GM19324 (cell line): ENCODE measurements around the gene NOL12.
"Not testable (repeated sequence)": the region's sequence is repeated elsewhere in the genome, so short reads cannot be mapped to it uniquely, and the experiment has no call there.

ENCODE experiments used
- ATAC-seq: cut with Tn5 transposase; IDR thresholded peaks from one replicate; pipeline ENCODE4 v1.9.1; 2021; ENCODE audit warnings: mild to moderate bottlenecking, moderate library complexity; ENCODE audit not compliant: unreplicated experiment, low FRiP score

NOL12 gene

GRCh38 chr22:37686002-37686982 lies at the start of gene NOL12:
Gene NOL12, plus strand, starts transcription at chr22:37686343. Its CDS starts 50 bp downstream, at chr22:37686393.
- ATAC-seq: peak; percentile 84

DNA sequence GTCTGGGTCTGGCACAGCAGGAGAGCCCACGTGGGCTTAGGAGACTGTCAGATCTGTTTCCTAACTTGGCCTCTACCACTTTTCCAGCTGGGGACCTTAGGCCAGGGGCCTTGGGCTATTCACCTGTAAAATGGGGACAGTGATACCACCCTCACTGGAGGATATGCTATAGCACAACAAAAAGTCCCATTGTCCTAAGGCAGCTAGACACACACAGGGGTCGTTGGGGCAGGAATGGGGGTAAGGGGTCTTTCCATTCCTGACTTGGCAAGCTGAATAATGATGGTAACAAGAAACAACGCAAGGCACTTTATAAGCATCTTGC lies 49.2 kb upstream of the NOL12 start:
- ATAC-seq: no peak

GRCh38 chr22:37638391-37639069 lies 47.6 kb upstream of the NOL12 start:
- ATAC-seq: no peak

DNA sequence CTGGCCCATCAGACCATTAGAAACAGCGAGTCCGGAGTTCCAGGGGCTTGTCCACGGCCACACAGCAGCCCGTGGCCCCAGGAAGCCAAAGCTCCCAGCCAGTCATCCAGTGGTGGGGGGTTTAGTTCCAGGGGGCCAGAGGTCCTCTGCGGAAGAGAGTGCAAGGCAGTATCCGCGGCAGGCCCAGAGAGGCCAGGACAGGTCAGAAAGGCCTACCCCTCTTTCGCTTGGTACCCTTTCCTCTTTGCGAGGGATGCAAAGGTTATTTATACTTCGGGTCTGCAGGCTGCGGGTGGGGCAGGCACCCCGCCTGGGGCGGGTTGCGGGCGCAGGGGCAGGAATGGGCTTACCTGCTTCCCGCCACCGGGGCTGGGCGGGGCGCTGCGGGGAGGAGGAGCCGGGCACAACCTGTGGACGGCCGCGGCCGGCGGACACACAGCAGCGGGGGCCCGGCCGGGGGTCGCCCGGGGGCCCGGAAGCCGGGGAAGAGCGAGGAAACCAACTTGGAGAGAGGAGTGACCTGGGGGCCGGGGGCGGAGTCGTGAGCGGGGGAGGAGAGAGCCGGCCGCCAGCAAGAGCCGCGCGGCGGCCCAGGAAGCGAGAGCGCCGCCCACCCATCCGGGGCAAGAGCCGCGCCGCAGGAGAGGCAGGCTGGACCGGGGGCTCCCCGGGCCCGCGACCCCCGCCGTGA lies 46.9 kb upstream of the NOL12 start, which contains the start of gene SH3BP1:
Gene SH3BP1 (plus strand): TSS at position 600 of the 691 bp plus-strand sequence. CDS start 119 bp downstream, outside the sequence.
- ATAC-seq: no peak

DNA sequence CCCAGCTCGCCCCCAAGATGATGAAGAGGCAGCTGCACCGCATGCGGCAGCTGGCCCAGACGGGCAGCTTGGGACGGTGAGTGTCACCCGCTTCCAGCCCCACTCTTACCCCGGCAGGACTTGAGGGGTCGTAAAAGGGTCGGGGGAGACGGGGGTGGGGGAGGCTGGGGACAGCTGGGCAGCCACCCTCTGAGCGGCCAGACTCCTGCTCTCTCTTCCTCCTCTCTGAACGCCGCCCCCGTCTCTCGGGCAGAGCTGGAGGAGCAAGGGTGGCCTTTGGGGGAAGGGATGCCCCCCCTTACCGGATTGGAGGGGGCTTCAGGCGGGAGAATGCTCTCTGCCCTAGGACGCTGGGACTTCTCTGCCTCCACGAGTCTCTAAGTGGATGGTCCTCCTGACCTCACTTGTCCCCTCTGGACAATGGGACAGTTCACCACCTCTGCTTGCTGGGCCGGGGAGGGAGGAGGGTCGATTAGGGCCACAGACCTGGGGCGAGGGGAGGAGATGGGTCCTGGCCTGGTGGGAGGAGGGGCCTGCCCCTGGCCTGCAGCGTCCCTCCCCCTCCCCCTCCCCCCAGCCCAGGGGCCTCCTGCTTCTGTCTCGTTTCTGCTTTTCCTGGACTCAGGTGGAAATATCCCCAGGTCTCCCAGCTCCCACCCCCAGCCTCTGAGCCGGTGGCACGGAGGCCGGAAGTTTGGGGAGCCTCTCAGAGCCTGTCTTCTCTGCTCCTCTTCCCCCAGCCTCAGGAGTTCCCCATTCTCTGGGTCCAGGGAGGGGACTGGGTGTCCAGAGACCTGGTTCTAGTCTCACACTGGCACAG lies 46.2 kb upstream of the NOL12 start:
- no peak for ATAC-seq

DNA sequence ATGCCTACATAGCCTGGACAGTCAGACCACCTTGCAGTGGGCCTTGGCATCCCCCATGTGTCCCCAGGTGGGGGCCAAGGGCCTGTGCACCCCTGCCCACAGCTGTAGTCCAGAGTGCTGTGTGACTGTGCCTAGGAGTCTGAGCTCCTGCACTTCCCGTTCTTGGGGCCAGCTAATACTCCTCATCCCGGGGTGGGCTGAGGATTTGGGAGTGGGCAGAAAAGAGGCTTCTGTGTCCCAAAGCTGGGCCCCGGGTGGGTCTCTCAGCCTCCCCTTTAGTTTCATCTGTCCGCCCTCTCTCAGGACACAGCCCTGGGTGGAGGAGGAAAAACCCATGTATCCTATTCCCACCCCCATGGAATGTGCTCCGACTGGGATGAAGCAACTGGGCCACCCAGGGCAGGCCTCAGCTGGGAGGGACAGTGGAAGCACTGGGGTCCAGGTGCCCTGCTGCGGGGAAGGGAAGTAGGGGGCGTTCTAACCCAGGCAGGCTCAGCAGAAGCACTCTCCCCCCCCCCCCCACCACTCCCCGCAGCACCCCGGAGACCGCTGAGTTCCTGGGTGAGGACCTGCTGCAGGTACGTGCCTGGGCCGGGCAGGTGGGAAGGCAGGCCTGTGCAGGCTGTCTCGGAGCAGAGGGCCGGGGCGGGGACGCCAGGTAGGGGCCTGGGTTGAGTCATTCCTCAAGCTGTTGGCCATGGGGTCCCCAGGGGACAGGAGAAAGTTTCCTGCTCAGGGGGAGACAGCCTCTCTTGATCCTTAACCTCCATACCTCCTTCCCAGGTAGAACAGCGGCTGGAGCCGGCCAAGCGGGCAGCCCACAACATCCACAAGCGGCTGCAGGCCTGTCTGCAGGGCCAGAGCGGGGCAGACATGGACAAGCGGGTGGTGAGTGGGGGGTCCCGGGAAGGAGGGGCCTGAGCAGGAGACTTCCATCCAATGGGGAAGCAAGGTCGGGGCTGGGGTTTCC lies 45.3 kb upstream of the NOL12 start:
- ATAC-seq: no peak

DNA sequence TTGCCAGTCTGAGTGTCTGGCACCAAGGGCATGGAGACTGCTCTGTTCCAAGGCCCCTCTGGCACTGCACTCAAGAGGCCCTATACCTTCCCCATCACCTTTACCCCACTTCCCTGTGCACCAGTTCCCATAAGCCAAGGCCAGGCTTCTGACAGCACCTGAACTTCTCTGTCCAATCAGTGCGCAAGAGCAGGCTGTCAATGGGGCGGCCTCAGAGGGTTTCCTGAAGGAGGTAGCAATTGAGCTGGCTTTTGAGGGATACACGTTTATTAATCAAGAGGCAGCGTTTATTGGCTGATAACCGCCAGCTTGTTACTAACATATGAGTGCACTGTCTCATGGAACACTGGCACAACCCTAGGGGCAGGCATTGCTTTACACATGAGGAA lies 44.6 kb upstream of the NOL12 start:
- no peak for ATAC-seq

GRCh38 chr22:37643225-37643847 lies 42.8 kb upstream of the NOL12 start:
- peak; percentile 33 for ATAC-seq

DNA sequence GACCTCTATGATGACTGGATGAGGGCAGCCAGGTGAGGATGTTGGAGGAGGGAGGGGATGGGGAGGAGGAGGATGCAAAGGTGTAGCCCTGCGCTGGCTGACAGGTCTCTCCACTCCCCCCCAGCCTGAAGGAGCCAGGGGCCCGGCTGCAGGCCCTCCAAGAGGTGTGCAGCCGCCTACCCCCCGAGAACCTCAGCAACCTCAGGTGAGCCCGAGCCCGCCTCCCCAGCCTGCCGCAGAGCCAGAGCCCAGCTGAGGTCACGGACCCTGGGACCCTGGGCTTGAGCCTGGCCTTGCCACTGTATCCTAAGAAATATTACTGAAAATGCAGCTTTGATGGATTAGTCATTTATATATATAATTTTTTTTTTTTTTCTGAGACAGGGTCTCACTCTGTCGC lies 38.8 kb upstream of the NOL12 start:
- no peak for ATAC-seq

DNA sequence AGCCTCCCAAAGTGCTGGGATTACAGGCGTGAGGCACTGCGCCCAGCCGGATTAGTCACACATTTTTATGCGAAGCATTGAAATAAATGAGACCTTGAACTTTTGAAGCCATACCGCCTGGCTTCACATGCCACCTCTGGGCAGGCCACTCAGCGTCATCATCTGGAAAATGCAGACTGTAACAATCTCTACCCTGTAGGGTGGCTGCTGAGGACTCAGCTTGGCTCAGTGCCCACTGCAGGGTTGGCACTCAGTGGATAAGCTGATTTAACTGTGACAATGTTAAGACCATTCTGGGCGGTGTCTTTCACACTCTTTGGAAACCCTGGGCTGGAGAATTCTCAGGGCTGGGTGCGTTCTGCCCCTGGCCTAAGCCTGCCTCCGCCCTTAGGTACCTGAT lies 38.2 kb upstream of the NOL12 start:
- ATAC-seq: no peak

DNA sequence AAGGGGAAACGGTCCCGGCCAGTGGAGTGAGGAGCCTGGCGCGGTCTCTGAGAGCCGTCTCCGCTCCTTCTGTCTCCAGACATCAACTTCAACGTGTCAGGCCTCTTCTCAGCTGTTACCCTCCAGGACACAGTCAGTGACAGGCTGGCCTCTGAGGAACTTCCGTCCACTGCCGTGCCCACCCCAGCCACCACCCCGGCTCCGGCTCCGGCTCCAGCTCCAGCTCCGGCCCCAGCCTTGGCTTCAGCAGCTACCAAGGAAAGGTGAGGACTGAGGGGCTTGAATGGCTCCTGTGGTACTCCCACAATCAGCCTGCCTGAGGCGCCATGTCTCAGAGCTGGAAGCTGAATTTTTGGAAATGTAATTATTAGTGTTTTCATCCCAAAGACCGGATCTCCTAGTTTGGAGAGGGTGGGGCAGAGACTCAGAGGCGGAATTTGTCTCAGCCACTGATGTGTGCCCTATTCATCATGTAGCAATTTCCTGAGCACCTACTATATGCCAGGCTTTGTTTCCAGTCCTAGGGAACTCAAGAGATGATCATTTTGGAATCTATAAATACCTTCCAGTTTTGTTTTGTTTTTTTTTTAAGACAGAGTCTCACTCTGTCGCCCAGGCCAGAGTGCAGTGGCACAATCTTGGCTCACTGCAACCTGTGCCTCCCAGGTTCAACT lies 35.5 kb upstream of the NOL12 start:
- no peak for ATAC-seq

GRCh38 chr22:37654563-37655251 lies 31.4 kb upstream of the NOL12 start:
- no peak for ATAC-seq

GRCh38 chr22:37655252-37655563 lies 30.9 kb upstream of the NOL12 start:
- no peak for ATAC-seq

- not testable (repeated sequence) for ATAC-seq
Measured at GRCh38 chr22:37656583-37656982, 29.6 kb upstream of the NOL12 start.

DNA sequence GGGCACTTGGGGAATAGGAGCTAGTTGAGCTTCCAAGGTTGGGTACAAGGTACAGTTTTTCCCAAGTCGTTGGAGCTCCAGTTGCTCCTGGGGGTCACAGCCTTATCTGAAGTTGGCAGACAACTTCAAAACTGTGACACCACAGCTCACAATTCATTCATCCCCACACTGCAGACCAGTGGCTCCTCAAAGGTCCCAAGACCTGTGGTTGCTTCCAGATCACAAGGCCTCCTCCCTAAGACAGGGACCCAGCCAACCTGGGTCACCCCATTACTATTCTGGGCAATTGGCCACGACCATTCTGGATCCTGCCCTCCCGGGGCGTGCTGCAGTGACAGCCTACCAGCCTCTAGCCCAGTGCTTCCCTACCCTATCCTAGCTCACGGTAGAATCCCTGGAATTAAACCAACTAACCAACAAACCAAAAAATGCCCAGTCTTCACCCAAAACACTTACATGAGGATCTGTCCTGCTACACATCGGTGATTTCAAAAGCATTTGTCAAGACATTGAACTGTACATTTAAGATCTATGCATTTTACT lies 28.5 kb upstream of the NOL12 start:
- no peak for ATAC-seq

DNA sequence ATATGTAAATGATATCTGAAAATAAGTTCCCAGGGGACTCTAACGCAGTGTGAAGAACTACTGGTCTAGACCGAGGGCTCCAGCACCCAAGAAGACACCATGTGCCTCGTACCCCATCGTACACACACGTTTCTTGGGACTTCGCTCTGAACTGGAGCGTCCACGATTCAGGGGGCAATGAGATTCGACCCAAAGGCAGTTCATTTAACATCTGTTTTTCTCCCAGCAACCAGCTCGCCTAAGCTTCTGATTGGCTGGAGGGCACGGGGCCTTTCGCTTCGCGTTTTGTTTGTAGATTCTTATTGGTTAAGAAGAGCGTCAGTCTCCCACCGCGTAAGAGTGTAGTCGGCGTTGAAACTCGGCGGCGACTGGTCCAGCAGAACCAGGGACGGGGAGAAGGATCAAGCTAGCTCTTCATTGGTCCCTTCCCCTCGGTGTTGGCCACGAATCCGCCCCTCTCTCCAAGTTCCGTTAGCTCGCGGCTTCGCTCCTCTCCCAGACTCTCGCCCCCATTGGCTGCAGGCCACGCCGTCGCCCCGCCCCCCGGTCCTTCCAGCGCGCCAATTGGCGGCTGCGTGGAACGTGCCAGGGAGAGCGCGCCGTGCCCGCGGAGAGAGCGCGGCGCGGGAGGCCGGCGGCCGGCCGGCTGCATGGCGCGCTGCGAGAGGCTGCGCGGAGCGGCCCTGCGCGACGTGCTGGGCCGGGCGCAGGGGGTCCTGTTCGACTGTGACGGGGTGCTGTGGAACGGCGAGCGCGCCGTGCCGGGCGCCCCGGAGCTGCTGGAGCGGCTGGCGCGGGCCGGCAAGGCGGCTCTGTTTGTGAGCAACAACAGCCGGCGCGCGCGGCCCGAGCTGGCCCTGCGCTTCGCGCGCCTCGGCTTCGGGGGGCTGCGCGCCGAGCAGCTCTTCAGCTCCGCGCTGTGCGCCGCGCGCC lies 27.7 kb upstream of the NOL12 start, which contains the start of gene PDXP:
Gene PDXP (plus strand): TSS at position 591 of the 933 bp plus-strand sequence. CDS start 60 bp downstream, at position 651.
- peak; percentile 88 for ATAC-seq
